ENCODE data around the gene OR5B3.

DNA sequence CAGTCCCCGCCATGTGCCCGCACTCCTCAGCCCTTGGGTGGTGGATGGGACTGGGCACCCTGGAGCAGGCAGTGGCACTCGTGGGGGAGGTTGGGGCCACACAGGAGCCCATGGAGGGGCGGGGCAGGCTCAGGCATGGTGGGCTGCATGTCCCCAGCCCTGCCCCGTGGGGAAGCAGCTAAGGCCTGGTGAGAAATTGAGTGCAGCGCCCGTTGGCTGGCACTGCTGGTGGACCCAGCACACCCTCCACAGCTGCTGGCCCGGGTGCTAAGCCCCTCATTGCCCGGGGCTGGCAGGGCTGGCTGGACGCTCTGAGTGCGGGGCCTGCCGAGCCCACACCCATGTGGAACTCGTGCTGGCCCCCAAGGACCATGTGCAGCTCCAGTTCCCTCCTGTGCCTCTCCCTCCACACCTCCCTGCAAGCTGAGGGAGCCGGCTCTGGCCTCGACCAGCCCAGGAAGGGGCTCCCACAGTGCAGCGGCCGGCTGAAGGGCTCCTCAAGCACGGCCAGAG is 16.1 kb downstream of the OR5B3 start:
- no peak for TF ChIP-seq POLR2A (IDR thresholded peaks at IDR 0.05)
- TF ChIP-seq, protein P1, sequence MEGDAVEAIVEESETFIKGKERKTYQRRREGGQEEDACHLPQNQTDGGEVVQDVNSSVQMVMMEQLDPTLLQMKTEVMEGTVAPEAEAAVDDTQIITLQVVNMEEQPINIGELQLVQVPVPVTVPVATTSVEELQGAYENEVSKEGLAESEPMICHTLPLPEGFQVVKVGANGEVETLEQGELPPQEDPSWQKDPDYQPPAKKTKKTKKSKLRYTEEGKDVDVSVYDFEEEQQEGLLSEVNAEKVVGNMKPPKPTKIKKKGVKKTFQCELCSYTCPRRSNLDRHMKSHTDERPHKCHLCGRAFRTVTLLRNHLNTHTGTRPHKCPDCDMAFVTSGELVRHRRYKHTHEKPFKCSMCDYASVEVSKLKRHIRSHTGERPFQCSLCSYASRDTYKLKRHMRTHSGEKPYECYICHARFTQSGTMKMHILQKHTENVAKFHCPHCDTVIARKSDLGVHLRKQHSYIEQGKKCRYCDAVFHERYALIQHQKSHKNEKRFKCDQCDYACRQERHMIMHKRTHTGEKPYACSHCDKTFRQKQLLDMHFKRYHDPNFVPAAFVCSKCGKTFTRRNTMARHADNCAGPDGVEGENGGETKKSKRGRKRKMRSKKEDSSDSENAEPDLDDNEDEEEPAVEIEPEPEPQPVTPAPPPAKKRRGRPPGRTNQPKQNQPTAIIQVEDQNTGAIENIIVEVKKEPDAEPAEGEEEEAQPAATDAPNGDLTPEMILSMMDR (IDR thresholded peaks at IDR 0.05): no peak
